Kidney tubule cell (primary cell): ENCODE results near the gene HSPA13.
A peak's percentile ranks its signal among the peaks of the same experiment; 100 is the strongest.
"Not testable (repeated sequence)": the region's sequence is repeated elsewhere in the genome, so short reads cannot be mapped to it uniquely, and the experiment has no call there.

Experiments used
- DNase-seq: peaks from one replicate; pipeline ENCODE4 v3.0.0-alpha.2; 2018; ENCODE audit warnings: low spot score

HSPA13 gene

GRCh38 chr21:14382835-14383595 is at the start of gene HSPA13:
TSS of gene HSPA13 (minus strand) at chr21:14383146. CDS start at chr21:14383119, 27 bp downstream.
- peak; percentile 100 for DNase-seq

GRCh38 chr21:14418920-14419319 is 36.0 kb upstream of the HSPA13 start:
- DNase-seq: no peak

- no peak for DNase-seq
Measured at GRCh38 chr21:14414932-14415508, 32.1 kb upstream of the HSPA13 start.

GRCh38 chr21:14405962-14406361 is 23.0 kb upstream of the HSPA13 start:
- no peak for DNase-seq

- DNase-seq: no peak
Measured at GRCh38 chr21:14405225-14405624, 22.3 kb upstream of the HSPA13 start.

GRCh38 chr21:14403681-14404318 is 20.9 kb upstream of the HSPA13 start:
- DNase-seq: peak; percentile 31

GRCh38 chr21:14401217-14401616 is 18.3 kb upstream of the HSPA13 start:
- DNase-seq: no peak

GRCh38 chr21:14388282-14388681 is 5.3 kb upstream of the HSPA13 start:
- no peak for DNase-seq

- no peak for DNase-seq
Measured at GRCh38 chr21:14384453-14384852, 1.5 kb upstream of the HSPA13 start.

GRCh38 chr21:14383596-14384180 is 742 bp upstream of the HSPA13 start:
- peak; percentile 37 for DNase-seq

- DNase-seq: no peak
Measured at GRCh38 chr21:14382486-14382834, 486 bp downstream of the HSPA13 start.

GRCh38 chr21:14376854-14377253 is 6.1 kb downstream of the HSPA13 start:
- no peak for DNase-seq

- no peak for DNase-seq
Measured at GRCh38 chr21:14366998-14367397, 15.9 kb downstream of the HSPA13 start.

- DNase-seq: no peak
Measured at GRCh38 chr21:14361958-14362357, 21.0 kb downstream of the HSPA13 start.

- peak; percentile 35 for DNase-seq
Measured at GRCh38 chr21:14358775-14359174, 24.2 kb downstream of the HSPA13 start.

- no peak for DNase-seq
Measured at GRCh38 chr21:14356746-14357145, 26.2 kb downstream of the HSPA13 start.

- no peak for DNase-seq
Measured at GRCh38 chr21:14354515-14354914, 28.4 kb downstream of the HSPA13 start.

GRCh38 chr21:14353726-14354125 is 29.2 kb downstream of the HSPA13 start:
- DNase-seq: no peak

- DNase-seq: no peak
Measured at GRCh38 chr21:14353231-14353630, 29.7 kb downstream of the HSPA13 start.

- DNase-seq: not testable (repeated sequence)
Measured at GRCh38 chr21:14327346-14327745, 55.6 kb downstream of the HSPA13 start.

GRCh38 chr21:14325595-14325994 is 57.4 kb downstream of the HSPA13 start:
- no peak for DNase-seq
